Neutrophil (primary cell): ENCODE measurements around the gene ZNF407.

Experiments
- H3K27ac ChIP-seq: fragments of 200-600 bp; sonication (generic); 2 replicates; pipeline ENCODE4 v1.5.1; 2016; ENCODE audit warnings: mild to moderate bottlenecking, moderate library complexity
- H3K27me3 ChIP-seq: fragments of 200-600 bp; sonication (generic); 2 replicates; pipeline ENCODE4 v1.6.0; 2016; ENCODE audit warnings: mild to moderate bottlenecking
- H3K36me3 ChIP-seq: fragments of 200-600 bp; sonication (generic); 2 replicates; pipeline ENCODE4 v1.5.1; 2017
- H3K4me1 ChIP-seq, 2 experiments: fragments of 200-600 bp in 1 of 2; sonication (generic) in 1 of 2; 1 replicate in 1 of 2; 2 replicates in 1 of 2; pipeline versions ENCODE4 v1.5.1 to v1.6.1; 2013 to 2016; ENCODE audit warnings: low read depth in 1 of 2, low read length in 1 of 2, mild to moderate bottlenecking in 1 of 2, moderate library complexity in 1 of 2; ENCODE audit not compliant: control insufficient read depth in 1 of 2, insufficient read depth in 1 of 2
- H3K4me3 ChIP-seq, 2 experiments: fragments of 200-600 bp in 1 of 2; sonication (generic) in 1 of 2; 1 replicate in 1 of 2; 2 replicates in 1 of 2; pipeline ENCODE4 v1.5.1; 2013 to 2016; ENCODE audit warnings: low read depth in 1 of 2, low read length in 1 of 2, mild to moderate bottlenecking in 1 of 2, moderate library complexity in 1 of 2
- H3K9me3 ChIP-seq: fragments of 200-600 bp; sonication (generic); 2 replicates; pipeline ENCODE4 v1.5.1; 2016
- TF ChIP-seq, protein P1 (sequence below): fragments of 200-600 bp; sonication (generic); IDR thresholded peaks from 2 replicates; pipeline ENCODE4 v1.5.1; 2016; ENCODE audit warnings: antibody characterized with exemption

Gene ZNF407

DNA sequence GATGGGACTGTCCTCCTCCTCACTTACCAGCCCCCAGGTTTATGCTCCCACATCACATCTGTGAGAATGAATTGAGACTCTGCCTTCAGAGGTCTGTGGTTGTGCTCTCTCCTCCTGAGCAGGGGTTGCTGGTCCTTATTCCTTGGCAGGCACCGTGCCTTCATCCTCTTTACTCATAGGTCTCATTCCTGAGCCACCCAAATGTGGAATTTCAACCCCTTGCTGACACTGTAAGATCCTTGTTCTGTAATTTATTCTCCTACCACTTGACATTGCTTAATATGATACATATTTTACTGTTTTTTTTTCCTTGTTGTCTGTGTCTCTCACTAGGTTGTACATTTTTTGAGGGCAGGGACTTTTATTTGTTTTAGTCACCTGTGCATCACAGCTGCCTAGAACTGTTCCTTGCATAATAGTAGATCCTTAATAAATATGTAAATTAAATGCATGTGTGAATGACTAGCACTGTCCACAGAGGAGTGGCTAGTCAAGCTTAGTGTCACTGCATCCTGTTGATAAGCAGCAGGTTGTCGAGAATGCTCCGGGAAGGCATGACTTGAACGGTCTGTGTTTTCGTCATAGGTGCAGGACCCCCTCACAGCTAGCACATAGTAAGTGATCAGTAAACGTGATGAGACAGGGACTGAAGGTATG, 180.6 kb downstream of the ZNF407 start:
- TF ChIP-seq, protein P1, sequence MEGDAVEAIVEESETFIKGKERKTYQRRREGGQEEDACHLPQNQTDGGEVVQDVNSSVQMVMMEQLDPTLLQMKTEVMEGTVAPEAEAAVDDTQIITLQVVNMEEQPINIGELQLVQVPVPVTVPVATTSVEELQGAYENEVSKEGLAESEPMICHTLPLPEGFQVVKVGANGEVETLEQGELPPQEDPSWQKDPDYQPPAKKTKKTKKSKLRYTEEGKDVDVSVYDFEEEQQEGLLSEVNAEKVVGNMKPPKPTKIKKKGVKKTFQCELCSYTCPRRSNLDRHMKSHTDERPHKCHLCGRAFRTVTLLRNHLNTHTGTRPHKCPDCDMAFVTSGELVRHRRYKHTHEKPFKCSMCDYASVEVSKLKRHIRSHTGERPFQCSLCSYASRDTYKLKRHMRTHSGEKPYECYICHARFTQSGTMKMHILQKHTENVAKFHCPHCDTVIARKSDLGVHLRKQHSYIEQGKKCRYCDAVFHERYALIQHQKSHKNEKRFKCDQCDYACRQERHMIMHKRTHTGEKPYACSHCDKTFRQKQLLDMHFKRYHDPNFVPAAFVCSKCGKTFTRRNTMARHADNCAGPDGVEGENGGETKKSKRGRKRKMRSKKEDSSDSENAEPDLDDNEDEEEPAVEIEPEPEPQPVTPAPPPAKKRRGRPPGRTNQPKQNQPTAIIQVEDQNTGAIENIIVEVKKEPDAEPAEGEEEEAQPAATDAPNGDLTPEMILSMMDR, result no peak
- Histone ChIP-seq H3K27me3 (no peaks in the 10 kb centered on the region), H3K27ac (no peak overlapping the region), H3K4me1 (no peaks in the 10 kb centered on the region), H3K9me3 (no peaks in the 10 kb centered on the region), H3K4me3 (no peak overlapping the region), H3K36me3 (peaks cover 5% of the 10 kb centered on the region)

DNA sequence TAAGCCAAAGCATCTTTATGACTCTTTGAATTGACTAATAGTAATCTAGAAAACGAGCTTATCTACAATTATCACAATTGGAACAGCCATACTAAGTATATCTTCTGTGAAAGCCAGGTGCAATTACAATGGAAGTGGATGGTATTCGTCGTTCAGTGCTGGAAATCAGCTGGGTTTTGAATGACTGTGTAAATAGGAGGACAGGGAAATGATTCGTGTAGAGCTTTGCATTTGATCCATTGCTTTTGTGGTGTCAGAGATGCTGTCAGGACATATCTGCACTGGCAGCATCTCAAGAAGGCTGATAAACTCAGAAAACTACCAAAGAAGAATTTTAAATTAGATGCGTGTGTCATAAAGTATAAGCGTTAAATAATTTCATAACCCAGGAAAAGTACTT, 187.1 kb downstream of the ZNF407 start:
- Histone ChIP-seq H3K4me3 (no peak overlapping the region), H3K9me3 (no peaks in the 10 kb centered on the region), H3K27me3 (no peaks in the 10 kb centered on the region), H3K27ac (no peak overlapping the region), H3K36me3 (peaks cover 25% of the 10 kb centered on the region), H3K4me1 (no peaks in the 10 kb centered on the region)
- TF ChIP-seq, protein P1, result no peak

DNA sequence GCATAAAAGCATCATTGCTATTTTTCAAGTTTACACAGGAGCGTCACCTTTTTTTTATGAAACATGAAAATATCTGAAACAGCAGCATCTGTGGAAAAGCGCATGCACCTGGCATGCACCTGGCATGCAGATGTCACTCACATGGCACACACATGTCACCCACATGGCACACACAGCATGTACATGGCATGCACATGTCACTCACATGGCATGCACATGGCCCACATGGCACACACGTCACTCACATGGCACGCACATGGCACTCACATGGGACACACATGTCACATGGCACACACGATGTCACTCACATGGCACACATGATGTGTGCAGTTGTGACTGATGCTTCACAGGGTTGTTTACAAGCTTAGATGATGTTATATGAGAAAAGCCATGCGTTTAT, 188.0 kb downstream of the ZNF407 start:
- Histone ChIP-seq H3K4me1 (no peaks in the 10 kb centered on the region), H3K36me3 (peaks cover 25% of the 10 kb centered on the region), H3K27me3 (no peaks in the 10 kb centered on the region), H3K4me3 (no peak overlapping the region), H3K27ac (no peak overlapping the region), H3K9me3 (no peaks in the 10 kb centered on the region)
- TF ChIP-seq, protein P1, result no peak

DNA sequence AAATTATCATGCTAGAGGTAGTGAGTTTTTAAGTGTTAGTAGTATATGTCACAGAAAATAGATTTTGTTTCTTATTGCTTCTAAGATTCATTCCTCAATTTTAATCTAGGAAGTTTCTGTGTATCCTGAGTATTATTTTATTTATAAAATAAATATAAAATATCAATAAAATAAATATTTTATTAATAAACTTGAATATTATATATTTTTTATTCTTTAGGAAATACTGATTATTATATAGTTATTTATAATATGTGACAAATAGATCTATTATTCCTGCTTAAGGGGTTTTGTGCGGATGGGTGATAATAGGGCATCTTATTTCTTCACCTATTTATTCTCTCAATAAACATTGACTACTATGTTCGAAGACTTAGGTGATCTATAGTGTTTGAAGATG, 191.0 kb downstream of the ZNF407 start:
- peaks cover 23% of the 10 kb centered on the region for H3K36me3 ChIP-seq
- no peak overlapping the region for H3K27ac ChIP-seq
- H3K4me1 ChIP-seq, result no peaks in the 10 kb centered on the region
- no peaks in the 10 kb centered on the region for H3K9me3 ChIP-seq
- TF ChIP-seq, protein P1, result no peak
- H3K27me3 ChIP-seq, result no peaks in the 10 kb centered on the region
- no peak overlapping the region for H3K4me3 ChIP-seq

DNA sequence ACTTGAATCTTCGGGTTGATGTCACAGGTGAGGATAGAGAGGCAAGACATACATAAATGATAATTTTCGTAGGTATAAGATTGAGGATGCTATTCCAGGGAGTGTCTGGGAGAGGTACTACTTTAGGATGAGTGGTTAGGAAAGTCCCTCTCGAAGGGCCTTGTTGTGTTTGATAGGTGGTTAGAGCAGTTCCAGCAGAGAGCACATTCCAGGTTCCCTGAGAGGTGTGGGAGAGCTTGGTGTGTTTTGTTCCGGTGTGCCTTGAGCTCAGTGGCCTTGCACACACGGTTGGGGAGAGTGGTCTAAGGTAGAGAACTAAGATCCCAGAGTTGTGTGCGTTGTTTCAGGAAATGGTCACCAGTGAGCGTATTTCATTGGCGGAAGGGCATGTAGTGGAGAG, 191.4 kb downstream of the ZNF407 start:
- TF ChIP-seq, protein P1, result no peak
- Histone ChIP-seq H3K27me3 (no peaks in the 10 kb centered on the region), H3K9me3 (no peaks in the 10 kb centered on the region), H3K4me1 (no peaks in the 10 kb centered on the region), H3K36me3 (peaks cover 20% of the 10 kb centered on the region), H3K27ac (no peak overlapping the region), H3K4me3 (no peak overlapping the region)
